WTC11 (cell line): ENCODE data around the gene OIP5. TPM values are rescaled to one million over a fixed set of nuclear protein-coding genes. Genes with fewer than 3 reads are reported as not detected.

Source experiments
- ATAC-seq: fragments of 200-7000 bp; cut with Tn5 transposase; 2 replicates; pipeline ENCODE4 v1.10.0; 2021; ENCODE audit warnings: mild to moderate bottlenecking, moderate library complexity
- CTCF ChIA-PET: fragments of 300-600 bp; sonication (Branson Sonifier 250); formaldehyde crosslinking; loops from one replicate; lab custom pipeline; 2021; ENCODE audit warnings: antibody characterized with exemption; lab: Charles Lee
- POLR2A ChIA-PET: fragments of 350-600 bp; sonication (Branson Sonifier 250); formaldehyde crosslinking; loops from one replicate; lab custom pipeline; 2021; ENCODE audit warnings: antibody characterized with exemption; lab: Charles Lee
- DNase-seq: peaks from one replicate; pipeline ENCODE4 v3.0.0; 2021; ENCODE audit warnings: low spot score
- H3K27ac Mint-ChIP-seq: 2 replicates; pipeline ENCODE4 v1.8.0; 2021; ENCODE audit warnings: mixed read lengths
- H3K27me3 Mint-ChIP-seq: 2 replicates; pipeline ENCODE4 v1.8.0; 2021; ENCODE audit warnings: low read depth, mild to moderate bottlenecking, moderate library complexity, mixed read lengths
- H3K36me3 Mint-ChIP-seq: 2 replicates; pipeline ENCODE4 v1.8.0; 2021; ENCODE audit warnings: mixed read lengths
- H3K4me1 Mint-ChIP-seq: 2 replicates; pipeline ENCODE4 v1.8.0; 2022; ENCODE audit warnings: mixed read lengths
- H3K4me3 Mint-ChIP-seq: 2 replicates; pipeline ENCODE4 v1.8.0; 2021; ENCODE audit warnings: mild to moderate bottlenecking, moderate library complexity, mixed read lengths
- H3K9me3 Mint-ChIP-seq: 2 replicates; pipeline ENCODE4 v1.8.0; 2021; ENCODE audit warnings: mixed read lengths
- ELF4 ChIP-seq: sonication (generic); formaldehyde crosslinking; IDR thresholded peaks from 2 replicates; pipeline ENCODE4 v1.8.1; 2022; ENCODE audit warnings: low read depth, mild to moderate bottlenecking, moderate library complexity, missing genetic modification reagents
- FOXJ3 ChIP-seq: sonication (generic); formaldehyde crosslinking; IDR thresholded peaks from 2 replicates; pipeline ENCODE4 v1.9.0; 2021; ENCODE audit warnings: missing genetic modification reagents, mild to moderate bottlenecking, borderline replicate concordance
- GABPB1 ChIP-seq: sonication (generic); formaldehyde crosslinking; IDR thresholded peaks from 2 replicates; pipeline ENCODE4 v1.8.1; 2023; ENCODE audit warnings: mild to moderate bottlenecking, missing genetic modification reagents
- NFYB ChIP-seq: sonication (generic); formaldehyde crosslinking; conservative IDR thresholded peaks from 2 replicates; pipeline ENCODE4 v1.8.0; 2022; ENCODE audit warnings: low read depth, missing genetic modification reagents
- NR3C1 ChIP-seq: sonication (generic); formaldehyde crosslinking; conservative IDR thresholded peaks from 2 replicates; pipeline ENCODE4 v1.8.1; 2023; ENCODE audit warnings: low read depth, mild to moderate bottlenecking, missing genetic modification reagents
- ZNF121 ChIP-seq: sonication (generic); formaldehyde crosslinking; IDR thresholded peaks from 2 replicates; pipeline ENCODE4 v1.8.0; 2023; ENCODE audit warnings: missing genetic modification reagents
- ZNF423 ChIP-seq: fragments of 250-450 bp; sonication (Bioruptor Pico); IDR thresholded peaks from 2 replicates; pipeline ENCODE4 v2.1.2; 2022; ENCODE audit warnings: mild to moderate bottlenecking, moderate library complexity
- total RNA-seq: library from RNA; stranded (reverse); gene quantifications from 3 replicates; pipeline ENCODE4 v1.2.3, GENCODE V29; 2021
- TF ChIP-seq, protein P1 (sequence below): fragments of 200-600 bp; IDR thresholded peaks from 2 replicates; pipeline ENCODE4 v1.8.0; 2022; ENCODE audit warnings: antibody characterized with exemption
- TF ChIP-seq, protein P2 (sequence below): sonication (generic); formaldehyde crosslinking; conservative IDR thresholded peaks from 2 replicates; pipeline ENCODE4 v1.8.1; 2023; ENCODE audit warnings: mild to moderate bottlenecking, low read depth, missing genetic modification reagents, moderate library complexity
- TF ChIP-seq, protein P3 (sequence below): sonication (generic); formaldehyde crosslinking; IDR thresholded peaks from 2 replicates; pipeline ENCODE4 v1.8.0; 2022; ENCODE audit warnings: missing genetic modification reagents
- TF ChIP-seq, protein P4 (sequence below): sonication (generic); formaldehyde crosslinking; IDR thresholded peaks from 2 replicates; pipeline ENCODE4 v1.8.1; 2022; ENCODE audit warnings: mild to moderate bottlenecking, moderate library complexity, missing genetic modification reagents
- TF ChIP-seq, protein P5 (sequence below): sonication (generic); formaldehyde crosslinking; IDR thresholded peaks from 2 replicates; pipeline ENCODE4 v1.8.0; 2023; ENCODE audit warnings: missing genetic modification reagents

The OIP5 gene
- total RNA-seq, 1 experiment from 2014 or later: 33.7 TPM

DNA sequence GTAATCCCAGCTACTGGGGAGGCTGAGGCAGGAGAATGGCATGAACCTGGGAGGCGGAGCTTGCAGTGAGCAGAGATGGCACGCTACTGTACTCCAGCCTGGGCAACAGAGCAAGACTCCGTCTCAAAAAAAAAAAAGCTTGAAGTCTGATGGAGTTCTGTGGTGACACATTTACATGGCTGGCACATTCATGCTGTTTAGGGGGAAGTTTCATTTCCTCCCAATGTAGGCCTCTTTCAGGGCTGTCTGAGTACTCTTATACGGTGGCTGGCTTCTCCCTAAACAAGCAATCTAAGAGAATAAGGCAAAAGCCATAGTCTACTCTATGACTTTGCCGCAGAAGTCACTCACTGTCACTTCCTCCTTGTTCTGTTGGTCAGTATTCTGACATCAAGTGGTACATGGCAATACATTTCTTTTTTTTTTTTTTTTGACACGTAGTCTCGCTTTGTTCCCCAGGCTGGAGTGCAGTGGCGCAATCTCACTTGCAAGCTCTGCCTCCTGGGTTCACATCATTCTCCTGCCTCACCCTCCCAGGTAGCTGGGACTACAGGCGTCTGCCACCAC is 41.2 kb downstream of the OIP5 start:
- H3K27ac Mint-ChIP-seq: no peak overlapping the region
- peaks cover 52% of the 10 kb centered on the region for H3K36me3 Mint-ChIP-seq
- TF ChIP-seq FOXJ3 (CRISPR knock-in tag): no peak
- peak; percentile 67; the same call in 1 of the 2 replicates for TF ChIP-seq ZNF121 (CRISPR knock-in tag)
- no peak overlapping the region for H3K4me3 Mint-ChIP-seq
- ChIA-PET CTCF (interaction anchor here (0.7 kb wide), 1 partner anchor 284 kb away, joined by 3 read pairs; no protein-coding TSS in a partner anchor), POLR2A (no interaction called here)
- ATAC-seq (no peak), DNase-seq (no peak)
- no peaks in the 10 kb centered on the region for H3K9me3 Mint-ChIP-seq
- H3K27me3 Mint-ChIP-seq: no peaks in the 10 kb centered on the region
- H3K4me1 Mint-ChIP-seq: peaks cover 8% of the 10 kb centered on the region

DNA sequence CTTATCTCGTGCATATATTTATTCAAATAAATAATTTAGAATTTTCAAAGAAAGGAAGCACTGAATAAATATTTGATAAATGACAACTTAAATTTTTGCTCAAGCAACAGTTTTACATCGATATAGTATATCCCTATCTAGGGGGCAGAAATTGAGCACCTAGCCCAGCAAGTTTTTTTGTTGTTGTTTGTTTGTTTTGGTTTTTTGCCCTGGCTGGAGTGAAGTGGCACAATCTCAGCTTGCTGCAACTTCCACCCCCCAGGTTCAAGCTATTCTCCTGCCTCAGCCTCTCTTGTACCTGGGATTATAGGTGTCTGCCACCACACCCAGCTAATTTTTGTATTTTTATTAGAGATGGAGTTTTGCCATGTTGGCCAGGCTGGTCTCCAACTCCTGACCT is 42.4 kb downstream of the OIP5 start:
- H3K36me3 Mint-ChIP-seq: peaks cover 55% of the 10 kb centered on the region

More for the DNA sequence above, 42.4 kb downstream of the OIP5 start:
- peaks cover 17% of the 10 kb centered on the region for H3K4me1 Mint-ChIP-seq
- ATAC-seq: no peak
- no peak overlapping the region for H3K27ac Mint-ChIP-seq
- no peak overlapping the region for H3K4me3 Mint-ChIP-seq
- TF ChIP-seq NFYB (CRISPR knock-in tag) (no peak), ZNF423 (CRISPR knock-in tag) (no peak), ELF4 (no peak), ZNF121 (CRISPR knock-in tag) (no peak), NR3C1 (CRISPR knock-in tag) (no peak), GABPB1 (CRISPR knock-in tag) (no peak)
- TF ChIP-seq, protein P1, sequence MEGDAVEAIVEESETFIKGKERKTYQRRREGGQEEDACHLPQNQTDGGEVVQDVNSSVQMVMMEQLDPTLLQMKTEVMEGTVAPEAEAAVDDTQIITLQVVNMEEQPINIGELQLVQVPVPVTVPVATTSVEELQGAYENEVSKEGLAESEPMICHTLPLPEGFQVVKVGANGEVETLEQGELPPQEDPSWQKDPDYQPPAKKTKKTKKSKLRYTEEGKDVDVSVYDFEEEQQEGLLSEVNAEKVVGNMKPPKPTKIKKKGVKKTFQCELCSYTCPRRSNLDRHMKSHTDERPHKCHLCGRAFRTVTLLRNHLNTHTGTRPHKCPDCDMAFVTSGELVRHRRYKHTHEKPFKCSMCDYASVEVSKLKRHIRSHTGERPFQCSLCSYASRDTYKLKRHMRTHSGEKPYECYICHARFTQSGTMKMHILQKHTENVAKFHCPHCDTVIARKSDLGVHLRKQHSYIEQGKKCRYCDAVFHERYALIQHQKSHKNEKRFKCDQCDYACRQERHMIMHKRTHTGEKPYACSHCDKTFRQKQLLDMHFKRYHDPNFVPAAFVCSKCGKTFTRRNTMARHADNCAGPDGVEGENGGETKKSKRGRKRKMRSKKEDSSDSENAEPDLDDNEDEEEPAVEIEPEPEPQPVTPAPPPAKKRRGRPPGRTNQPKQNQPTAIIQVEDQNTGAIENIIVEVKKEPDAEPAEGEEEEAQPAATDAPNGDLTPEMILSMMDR: no peak
- TF ChIP-seq, protein P2, sequence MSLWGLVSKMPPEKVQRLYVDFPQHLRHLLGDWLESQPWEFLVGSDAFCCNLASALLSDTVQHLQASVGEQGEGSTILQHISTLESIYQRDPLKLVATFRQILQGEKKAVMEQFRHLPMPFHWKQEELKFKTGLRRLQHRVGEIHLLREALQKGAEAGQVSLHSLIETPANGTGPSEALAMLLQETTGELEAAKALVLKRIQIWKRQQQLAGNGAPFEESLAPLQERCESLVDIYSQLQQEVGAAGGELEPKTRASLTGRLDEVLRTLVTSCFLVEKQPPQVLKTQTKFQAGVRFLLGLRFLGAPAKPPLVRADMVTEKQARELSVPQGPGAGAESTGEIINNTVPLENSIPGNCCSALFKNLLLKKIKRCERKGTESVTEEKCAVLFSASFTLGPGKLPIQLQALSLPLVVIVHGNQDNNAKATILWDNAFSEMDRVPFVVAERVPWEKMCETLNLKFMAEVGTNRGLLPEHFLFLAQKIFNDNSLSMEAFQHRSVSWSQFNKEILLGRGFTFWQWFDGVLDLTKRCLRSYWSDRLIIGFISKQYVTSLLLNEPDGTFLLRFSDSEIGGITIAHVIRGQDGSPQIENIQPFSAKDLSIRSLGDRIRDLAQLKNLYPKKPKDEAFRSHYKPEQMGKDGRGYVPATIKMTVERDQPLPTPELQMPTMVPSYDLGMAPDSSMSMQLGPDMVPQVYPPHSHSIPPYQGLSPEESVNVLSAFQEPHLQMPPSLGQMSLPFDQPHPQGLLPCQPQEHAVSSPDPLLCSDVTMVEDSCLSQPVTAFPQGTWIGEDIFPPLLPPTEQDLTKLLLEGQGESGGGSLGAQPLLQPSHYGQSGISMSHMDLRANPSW (CRISPR knock-in tag): no peak
- TF ChIP-seq, protein P3, sequence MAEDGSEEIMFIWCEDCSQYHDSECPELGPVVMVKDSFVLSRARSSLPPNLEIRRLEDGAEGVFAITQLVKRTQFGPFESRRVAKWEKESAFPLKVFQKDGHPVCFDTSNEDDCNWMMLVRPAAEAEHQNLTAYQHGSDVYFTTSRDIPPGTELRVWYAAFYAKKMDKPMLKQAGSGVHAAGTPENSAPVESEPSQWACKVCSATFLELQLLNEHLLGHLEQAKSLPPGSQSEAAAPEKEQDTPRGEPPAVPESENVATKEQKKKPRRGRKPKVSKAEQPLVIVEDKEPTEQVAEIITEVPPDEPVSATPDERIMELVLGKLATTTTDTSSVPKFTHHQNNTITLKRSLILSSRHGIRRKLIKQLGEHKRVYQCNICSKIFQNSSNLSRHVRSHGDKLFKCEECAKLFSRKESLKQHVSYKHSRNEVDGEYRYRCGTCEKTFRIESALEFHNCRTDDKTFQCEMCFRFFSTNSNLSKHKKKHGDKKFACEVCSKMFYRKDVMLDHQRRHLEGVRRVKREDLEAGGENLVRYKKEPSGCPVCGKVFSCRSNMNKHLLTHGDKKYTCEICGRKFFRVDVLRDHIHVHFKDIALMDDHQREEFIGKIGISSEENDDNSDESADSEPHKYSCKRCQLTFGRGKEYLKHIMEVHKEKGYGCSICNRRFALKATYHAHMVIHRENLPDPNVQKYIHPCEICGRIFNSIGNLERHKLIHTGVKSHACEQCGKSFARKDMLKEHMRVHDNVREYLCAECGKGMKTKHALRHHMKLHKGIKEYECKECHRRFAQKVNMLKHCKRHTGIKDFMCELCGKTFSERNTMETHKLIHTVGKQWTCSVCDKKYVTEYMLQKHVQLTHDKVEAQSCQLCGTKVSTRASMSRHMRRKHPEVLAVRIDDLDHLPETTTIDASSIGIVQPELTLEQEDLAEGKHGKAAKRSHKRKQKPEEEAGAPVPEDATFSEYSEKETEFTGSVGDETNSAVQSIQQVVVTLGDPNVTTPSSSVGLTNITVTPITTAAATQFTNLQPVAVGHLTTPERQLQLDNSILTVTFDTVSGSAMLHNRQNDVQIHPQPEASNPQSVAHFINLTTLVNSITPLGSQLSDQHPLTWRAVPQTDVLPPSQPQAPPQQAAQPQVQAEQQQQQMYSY: no peak
- TF ChIP-seq, protein P4, sequence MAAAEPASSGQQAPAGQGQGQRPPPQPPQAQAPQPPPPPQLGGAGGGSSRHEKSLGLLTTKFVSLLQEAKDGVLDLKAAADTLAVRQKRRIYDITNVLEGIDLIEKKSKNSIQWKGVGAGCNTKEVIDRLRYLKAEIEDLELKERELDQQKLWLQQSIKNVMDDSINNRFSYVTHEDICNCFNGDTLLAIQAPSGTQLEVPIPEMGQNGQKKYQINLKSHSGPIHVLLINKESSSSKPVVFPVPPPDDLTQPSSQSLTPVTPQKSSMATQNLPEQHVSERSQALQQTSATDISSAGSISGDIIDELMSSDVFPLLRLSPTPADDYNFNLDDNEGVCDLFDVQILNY (CRISPR knock-in tag): no peak
- TF ChIP-seq, protein P5, sequence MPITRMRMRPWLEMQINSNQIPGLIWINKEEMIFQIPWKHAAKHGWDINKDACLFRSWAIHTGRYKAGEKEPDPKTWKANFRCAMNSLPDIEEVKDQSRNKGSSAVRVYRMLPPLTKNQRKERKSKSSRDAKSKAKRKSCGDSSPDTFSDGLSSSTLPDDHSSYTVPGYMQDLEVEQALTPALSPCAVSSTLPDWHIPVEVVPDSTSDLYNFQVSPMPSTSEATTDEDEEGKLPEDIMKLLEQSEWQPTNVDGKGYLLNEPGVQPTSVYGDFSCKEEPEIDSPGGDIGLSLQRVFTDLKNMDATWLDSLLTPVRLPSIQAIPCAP (CRISPR knock-in tag): no peak
- TF ChIP-seq, all 79 proteins: peak for 0
- Mint-ChIP-seq H3K27me3 (no peaks in the 10 kb centered on the region), H3K9me3 (no peaks in the 10 kb centered on the region)
- ChIA-PET CTCF (no interaction called here), POLR2A (no interaction called here)
- no peak for DNase-seq
